HG03159 (cell line): ENCODE data around the gene MGLL.

Experiments
- ATAC-seq: cut with Tn5 transposase; IDR thresholded peaks from one replicate; pipeline ENCODE4 v1.9.1; 2021; ENCODE audit warnings: mild to moderate bottlenecking, moderate library complexity; ENCODE audit not compliant: unreplicated experiment

The MGLL gene

DNA sequence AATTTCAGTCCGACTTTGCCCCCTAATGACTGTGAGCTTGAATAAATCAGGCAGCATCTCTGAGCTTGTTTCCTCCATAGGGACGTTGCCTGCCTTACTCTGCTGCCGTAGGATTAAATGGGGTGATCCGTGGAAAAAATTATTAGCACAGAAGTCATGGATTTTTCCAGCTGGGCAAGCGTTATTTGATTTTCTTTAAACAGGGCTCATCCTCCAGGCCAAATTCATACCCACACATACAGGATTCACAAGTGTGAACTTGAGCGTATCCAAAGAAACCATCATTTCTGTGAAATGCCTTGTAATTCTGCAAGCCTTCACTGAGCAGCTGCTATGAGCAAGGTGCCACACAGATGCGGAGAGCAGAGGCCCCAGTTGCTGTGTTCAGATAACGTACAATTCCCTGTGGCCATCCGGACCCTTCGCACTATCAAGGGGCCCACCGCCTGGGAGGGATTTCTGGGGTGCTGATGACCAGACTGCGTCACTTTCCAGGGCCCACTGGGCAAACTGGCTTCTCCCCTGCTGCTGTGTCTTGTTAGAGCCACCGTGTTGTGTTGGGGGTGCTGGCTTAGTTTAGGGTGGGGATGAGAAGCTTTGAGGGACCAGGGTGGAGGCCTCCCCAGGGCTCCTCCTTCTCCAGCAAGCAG, 61.4 kb downstream of the MGLL start:
- ATAC-seq: no peak

DNA sequence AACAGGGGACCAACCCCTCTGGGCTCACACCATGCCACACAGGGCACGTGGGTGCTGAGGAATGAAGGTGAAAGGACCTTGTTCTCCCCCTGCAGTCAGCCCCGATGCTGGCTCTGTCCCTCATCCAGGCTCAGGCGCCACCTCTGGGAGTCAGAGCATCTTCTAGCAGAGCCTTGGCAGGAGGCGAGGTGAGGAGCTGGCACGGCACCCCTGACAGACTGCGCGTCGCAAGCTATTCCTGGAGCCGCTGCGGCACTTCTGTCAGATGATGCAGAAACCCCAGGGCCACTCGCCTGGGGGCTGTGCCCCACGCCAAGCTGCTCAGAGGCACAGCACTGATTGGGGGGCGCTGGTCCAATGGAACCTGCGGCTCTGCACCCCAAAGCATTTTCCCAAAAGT, 62.0 kb downstream of the MGLL start:
- ATAC-seq: no peak

DNA sequence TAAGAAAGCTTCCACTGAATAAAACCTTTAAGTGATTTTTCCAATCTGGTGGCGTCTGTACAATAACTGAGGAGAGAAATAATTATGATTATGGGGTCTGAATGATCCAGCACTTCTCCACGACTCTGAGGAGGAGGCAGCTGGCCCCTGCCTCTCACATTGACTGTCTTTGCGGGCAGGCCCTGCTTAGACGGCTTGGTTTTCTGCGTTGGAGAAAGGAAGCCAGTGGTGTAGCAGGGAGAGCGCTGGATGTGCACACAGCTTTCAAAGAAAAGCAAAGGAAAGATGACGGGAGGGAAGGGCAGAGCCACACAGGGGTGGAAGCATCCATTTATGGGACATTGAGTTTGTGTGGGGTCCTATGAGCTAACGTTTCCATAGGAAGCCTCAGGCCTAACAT, 62.5 kb downstream of the MGLL start:
- ATAC-seq: no peak

DNA sequence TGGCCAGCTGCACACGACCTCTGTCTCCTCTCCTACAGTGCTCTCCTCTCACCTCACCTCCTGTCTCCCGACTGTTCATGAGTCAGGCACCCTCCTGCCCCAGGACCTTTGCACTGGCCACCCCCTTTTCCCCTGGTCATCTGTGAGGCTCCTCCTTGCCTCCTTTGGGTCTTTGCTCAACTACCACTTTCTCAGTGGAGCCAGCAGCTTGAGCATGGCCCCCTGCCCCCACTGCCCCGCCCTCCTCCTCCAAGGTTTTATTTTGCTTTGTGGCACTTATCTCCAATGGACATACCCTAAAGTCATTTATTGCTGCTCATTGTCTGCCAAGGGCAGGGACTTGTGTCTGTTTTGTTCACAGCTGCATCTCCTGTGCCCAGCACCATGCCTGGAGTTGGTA, 64.3 kb downstream of the MGLL start:
- no peak for ATAC-seq

DNA sequence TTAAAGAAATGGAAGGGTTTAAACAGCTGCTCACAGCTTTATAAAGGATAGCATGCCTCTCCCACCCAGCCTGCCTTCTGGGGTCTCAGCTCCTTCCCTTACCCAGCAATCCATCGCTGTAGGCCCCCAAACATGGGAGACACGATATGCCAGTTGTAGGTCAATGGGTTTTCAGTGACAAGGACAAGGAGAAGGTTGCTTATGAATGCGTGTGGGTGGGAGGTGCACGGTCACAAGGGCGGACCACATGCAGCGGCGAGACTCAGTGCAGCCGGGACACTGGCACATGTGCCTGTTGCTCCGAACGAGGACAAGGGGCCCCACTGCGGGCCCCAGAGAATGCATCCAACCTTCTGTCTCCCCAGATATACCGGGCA, 67.0 kb downstream of the MGLL start:
- no peak for ATAC-seq

DNA sequence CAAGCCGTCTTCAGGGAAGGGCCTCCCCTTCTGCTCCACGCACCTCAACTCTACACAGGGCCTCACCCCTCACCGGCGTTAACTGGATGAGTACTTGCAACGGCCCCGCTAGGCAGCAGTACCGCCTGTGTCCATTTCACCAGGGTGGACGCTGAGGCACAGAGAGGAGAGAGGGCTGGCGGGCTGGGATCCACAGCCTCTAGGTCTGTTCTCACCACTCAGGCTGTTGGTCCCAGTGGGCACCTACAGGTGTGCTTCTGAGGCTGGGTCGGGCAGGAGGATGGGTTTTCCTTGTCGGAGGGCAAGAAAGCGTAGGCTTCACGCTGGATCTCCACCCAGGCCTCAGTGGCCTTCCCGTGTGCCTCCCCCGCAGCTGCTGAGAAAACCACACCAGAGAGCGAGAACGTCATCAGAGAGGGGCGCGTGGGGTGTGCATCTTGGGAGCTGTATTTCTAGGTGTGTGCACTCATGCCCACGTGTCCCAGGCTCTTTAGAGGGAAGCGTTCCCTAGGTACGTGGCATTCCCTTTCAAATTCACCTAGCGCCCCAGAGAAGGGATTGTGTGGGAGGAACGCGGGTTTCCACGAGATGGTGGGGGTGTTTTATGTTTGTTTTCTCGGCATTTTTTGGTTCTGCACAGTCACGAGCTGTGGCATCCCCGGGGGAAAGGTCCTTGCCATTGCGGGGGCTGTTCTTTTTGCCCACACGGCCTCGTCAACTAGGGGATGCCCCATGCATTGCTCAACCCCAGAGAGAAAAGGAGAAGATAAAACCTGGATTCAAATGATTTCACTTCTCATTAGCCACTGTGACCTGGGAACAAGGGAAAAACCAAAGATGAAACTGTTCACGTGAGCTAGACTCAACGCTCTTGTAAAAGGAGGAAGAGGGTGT, 67.7 kb downstream of the MGLL start:
- ATAC-seq: peak; percentile 30

DNA sequence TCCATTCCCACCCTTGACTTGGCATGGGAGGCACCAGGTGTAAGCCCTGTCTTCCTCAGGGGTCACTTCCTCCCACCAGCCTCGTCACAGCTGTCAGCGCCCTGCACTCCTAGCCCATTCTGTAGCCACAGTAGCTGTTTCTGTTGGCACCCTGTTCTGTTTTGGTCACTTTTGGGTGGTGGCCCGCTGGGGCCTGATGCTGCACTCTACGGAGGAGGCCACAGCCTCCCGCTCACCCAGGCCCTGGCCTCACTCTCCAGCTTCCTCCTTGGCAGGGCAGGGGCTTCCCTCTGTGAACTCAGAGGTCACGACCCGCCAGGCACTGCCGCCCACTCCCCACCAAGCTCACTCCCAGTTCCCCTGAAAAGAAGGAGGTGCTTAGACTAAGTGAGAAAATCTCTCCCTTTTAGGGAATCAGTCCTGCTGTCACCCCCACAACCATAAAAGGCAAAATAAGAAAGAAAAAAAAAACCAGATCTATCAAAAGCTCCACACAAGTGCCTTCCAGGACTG, 68.4 kb downstream of the MGLL start:
- ATAC-seq: no peak

DNA sequence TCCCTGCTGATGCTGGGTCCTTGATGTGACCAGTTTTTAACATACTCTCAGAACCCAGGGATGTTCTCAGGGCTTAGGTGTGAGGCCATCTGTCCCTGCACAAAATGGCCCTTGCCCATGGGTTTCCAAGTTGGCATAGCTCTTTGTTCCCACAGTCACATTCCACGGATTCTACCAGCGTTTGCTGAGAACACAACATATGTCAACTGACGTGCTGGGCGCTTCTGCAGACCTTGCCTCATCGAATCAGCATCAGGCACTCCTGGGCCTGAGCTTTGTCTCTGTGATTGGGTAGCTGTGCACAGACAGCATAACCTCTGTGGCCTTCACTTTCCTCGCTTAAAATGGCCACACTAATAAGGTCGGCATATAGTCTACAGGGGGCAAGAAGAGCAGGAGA, 69.0 kb downstream of the MGLL start:
- no peak for ATAC-seq

DNA sequence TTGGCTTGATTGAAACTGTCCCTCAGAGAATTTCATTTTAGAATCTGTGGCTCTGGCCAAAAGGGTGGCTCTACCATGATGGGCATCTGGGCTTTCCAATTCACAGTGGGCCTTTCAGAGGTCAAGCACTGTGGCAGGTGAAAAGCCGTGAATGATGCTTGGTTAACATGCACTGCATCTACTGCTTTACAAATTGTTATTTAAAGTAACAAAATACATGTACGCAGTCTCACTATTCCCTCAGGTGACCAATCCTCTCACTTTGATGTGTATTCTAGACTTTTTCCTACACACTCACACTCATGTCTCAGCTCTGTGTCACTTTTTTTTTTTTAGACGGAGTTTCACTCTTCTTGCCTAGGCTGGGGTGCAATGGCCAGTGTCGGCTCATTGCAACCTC, 70.5 kb downstream of the MGLL start:
- no peak for ATAC-seq

DNA sequence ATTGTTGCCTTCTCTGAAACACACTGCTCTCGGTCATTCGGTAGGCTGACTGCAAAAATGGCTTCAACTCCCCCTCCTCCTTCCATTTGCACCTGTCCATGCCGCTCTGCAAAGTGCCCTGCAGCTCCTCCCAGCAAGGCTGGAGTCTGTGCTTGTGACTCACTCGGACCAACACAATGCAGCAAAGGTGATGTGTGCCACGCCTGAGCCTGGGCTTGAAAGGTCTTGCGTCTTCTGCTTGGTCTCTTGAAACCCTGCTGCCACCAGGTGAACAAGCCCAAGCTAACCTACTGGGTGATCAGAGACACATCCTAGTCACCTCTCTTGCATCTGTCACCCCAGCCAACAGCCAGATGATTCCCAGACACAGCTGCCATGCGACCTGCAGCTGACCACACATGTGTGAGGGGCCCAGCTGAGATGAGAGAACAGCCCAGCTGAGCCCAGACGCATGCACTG, 71.1 kb downstream of the MGLL start:
- no peak for ATAC-seq

DNA sequence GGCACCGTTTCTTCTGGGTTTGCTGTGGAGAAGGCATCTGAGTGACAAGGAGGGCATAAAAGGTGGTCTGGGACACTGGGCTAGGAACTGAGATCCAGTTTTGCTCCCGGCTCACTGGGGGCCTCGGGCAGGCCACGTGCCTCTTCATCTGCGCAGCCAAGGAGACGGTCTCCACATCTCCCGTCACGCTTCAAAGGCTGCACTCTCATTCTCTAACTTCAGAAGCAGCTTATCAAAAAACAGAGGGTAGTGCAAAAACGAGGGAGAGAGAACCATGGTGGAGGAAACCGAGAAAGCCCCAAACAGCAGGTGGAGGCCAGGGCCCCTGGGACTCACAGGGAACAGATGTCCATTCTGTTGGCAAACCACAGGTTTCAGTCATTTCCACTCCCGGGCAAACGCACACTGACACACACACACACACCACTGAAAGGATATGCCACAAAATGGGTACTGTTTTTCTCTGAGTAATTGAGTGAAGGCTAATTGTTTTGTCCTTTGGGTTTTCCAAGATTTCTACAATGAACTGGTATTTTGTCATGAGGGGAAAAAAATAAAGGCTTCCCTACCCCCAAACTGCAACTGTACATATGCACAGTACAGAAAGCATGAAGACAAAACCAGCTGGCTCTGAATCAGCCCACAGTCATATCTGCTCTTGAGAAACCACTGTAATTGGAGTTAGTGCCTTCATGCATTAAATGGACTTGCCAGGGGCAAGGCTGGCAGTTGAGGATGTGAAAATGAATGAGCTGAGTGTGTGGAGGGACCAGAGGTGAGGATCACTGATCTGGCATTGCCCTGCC, 71.9 kb downstream of the MGLL start:
- peak; percentile 49 for ATAC-seq

DNA sequence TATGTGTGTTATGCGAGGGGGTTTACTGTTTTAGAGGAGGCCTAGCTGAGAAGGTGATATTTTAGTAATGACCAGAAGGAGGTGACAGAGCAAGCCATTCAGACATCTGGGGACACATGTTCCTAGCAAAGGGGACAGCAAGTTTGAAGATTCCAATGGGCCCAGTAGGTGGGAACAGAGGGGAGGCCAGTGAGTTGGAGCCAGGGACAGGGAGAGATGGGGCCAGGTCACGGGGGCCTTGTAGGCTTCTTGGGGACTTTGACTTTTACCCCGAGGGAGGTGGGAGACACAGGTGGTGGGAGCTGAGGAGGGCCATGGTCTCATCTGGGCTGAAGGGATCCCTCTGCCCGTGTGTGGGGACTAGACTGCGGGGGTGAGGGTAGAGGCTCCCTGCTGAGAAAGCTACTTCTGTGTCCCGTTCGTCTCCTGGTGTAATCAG, 72.5 kb downstream of the MGLL start:
- no peak for ATAC-seq

DNA sequence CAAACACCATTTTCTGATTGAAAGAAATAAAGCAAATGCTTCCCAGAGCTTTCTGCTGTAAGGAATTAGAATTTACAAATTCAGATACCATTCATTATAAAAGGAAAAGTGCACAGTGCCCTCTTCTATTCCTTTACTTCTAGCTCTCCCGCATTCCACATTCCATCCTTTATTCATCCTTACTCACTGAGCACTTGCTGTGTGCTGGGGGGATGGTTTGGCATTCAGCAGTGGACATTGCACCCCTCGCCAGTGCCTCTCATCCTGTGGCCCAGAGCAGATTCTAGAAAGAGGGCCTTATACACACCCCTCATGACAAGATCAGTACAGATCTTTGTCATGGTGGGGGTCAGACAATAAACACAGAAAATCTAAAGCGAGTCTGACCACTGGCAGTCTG, 73.0 kb downstream of the MGLL start:
- no peak for ATAC-seq

DNA sequence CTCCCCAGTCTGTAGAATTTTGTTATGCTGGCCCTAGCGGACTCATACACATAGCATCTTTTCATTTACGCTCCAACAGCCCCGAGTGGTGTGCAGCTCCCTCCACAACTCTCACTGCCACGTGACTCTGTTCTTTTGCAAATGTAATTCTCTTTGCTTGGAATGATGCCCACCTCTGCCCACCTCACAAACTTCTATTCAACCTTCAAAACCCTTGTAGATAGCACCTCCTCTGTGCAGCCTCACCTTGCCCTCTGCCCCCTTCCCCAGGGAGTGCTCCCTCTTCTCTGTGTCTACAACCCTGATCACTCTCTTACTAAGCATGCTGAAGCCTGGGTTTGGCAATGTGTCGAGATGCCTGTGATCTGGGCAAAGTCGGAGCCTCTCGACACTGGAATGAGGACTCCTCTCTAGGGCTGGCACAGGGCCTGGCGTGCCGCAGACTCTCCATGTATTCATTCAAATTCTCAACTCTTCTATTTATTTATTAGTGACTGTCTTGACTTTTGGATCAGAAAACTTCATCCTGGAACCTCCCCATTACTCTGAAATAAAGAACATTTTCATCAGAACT, 73.5 kb downstream of the MGLL start:
- no peak for ATAC-seq

DNA sequence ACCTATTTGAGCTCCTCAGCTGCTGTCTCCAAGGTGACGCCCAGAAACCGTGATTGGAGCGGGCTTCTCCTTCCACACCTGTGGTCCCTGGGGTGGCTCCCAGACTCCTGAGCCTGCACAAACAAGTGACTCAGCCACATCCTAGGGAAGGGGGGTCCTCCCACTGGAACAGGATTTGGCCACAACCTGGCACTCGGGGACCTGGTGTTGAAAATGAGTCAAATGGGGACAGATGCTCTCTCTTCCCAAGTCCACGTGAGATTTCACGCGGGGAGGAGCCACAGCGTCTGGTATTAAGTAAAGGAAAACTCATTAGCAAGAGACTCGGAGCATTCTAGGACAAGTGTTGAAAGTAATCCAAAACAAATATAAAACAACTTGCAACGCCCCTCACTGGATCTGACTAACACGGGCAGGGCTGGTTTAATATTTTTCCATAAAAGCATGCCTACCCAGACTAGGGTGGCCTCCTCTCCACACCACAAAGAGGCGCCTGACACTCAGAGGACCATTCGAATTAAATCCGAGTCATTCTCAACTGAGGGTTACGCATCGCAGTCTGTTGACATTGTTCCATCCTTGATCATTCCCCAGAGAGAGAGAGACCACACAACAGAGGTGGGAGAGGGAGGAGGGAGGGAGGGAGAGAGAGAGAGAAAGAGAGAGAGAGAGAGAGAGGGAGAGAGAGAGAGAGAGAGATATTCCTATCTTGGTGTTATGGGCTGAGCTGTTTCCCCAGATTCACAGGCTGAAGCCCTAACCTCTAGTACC, 74.4 kb downstream of the MGLL start:
- ATAC-seq: no peak

DNA sequence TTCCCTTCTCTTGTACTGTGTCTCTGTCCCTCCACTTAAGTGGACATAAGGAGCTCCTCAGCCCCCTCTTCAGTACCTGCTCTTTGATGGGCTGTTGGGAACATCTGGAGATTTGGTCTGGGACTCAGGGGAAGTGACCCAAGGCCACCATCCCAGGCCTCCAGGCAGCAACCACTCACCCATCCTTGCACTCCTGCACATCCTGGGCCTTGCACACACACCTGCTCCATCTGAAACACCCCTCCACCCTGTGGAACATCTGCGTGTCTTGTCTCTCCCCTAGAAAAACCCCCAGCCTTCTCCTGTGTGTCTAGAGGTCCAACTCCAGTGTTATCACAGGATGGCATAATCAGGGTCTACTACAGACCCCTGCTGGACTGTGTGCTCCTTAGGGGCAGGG, 75.2 kb downstream of the MGLL start:
- ATAC-seq: no peak

DNA sequence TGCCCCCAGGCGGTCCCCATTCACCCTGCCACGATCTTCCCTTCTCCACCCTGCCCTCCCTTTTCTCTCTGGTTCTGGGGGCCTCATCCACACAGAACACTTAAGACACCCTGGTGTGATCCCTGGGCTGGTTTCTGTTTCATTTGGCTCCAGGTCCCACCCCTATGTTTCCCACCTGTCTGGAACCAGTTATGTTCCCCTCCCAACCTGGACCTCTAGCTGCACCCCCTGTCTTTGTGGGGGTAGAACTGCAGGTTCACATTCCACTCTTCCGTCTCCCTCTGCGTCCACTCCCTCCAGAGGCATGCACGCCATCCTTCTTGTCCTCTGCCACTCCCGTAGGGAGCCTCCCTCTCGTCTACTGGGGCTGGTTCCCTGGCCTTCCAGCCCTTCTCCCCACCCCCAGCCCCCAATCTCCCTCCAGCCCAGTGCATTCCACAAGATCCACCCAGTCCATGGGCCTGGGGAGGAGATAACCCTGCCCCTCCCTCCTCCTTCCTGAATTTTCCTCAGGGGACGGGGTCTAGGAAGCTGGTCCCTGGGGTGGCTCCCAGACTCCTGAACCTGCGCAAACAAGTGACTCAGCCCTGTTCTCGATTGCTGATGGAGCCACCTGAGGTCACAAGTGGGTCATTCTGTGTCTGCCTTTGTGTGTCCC, 75.8 kb downstream of the MGLL start:
- ATAC-seq: no peak

DNA sequence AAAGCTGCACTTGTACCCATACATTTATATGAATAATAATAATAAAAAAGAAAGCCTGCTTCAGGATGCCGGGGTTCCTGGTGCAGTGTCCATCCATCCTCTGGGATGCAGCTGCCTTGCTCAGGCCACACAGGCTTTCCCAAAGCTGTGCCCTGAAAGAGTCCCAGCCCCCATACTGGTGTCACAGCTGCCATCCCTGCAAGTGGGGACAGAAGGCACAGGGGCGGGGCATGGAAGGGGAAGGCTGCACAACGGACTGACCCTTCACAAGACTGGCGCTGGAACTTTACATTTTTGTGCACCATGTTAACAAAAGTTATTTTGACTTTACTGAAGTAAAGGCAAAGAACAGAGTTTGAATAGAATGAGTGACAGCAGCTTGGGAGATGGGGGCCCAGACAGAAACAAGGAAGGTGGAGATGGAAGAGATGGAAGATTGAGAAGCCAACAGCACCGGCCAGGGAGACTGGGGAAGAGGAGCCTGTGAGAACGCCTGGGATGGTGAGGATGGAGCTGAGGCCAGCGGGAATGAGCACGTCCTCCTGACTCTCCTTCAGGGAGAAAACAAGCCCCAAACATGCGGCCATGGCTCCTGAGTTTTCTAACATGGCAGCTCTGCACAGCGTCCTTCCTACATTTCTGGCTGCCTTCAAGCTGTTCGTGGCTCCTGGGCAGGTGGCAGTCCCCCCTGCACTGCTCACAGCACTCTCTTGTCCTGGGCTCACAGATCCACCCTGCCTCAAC, 76.5 kb downstream of the MGLL start:
- no peak for ATAC-seq

DNA sequence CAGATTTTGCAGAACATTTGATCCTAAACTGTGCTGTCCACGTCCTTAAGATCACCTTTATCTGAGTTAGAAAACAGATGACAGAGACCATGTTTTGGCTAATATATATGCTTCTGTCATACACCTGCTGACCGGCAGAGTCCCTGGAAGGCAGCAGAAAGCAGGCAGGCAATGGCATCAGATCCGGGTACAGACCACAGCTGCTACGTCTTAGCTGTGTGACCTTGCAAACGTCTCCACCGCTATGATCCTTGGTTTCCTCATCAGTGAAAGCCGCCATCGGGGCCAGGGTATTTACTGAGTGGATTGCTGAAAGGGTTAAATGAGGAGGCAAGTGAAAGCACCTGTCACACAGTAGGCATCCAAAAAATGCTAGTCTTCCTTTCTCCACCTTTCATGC, 77.4 kb downstream of the MGLL start:
- ATAC-seq: no peak
